ENCODE results near the gene TRPM2. TPM values are rescaled to one million over a fixed set of nuclear protein-coding genes. Genes with fewer than 3 reads are reported as not detected.

The TRPM2 gene
- total RNA-seq, 1 experiment from 2014 or later: not detected

DNA sequence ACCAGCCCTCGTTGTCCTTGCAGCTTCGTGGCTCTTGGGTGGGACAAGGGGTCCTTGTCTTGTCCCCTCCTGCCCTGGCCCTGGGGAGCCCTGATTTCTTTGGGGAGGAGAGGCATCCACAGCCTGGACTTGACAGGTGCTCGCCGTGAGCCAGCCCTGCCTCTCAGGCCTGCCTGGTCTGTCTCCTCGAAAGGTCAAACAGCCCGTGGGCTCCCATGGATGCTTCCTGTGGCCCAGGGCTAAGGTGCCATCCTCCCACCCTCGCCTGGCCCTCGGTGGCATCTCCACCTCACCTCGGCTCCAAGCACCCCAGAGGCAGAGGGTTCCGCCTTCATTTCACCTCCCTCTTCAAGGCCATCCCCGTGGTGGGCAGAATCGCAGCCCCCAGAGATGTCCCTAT is 110.9 kb downstream of the TRPM2 start:
- Histone ChIP-seq H3K4me1 (replicated peaks; ENCODE audit: insufficient read depth) (no peaks in the 10 kb centered on the region), H3F3A (ENCODE audit: insufficient read depth, low read depth) (no peaks in the 10 kb centered on the region), H2AFZ (no peak overlapping the region), H3K27ac (no peak overlapping the region), H3K9me3 (ENCODE audit: insufficient read depth, low read depth) (no peaks in the 10 kb centered on the region), H3K4me3 (no peak overlapping the region), H3K79me2 (ENCODE audit: low read depth) (no peaks in the 10 kb centered on the region), H3K4me2 (no peak overlapping the region), H3K36me3 (ENCODE audit: low read depth) (no peaks in the 10 kb centered on the region), H3K9me2 (ENCODE audit: insufficient read depth) (no peaks in the 10 kb centered on the region), H3K27me3 (ENCODE audit: insufficient read depth, low read depth) (peaks cover 50% of the 10 kb centered on the region), H4K20me1 (ENCODE audit: insufficient read depth) (no peaks in the 10 kb centered on the region)
- TF ChIP-seq EZH2 (IDR thresholded peaks at IDR 0.05; ENCODE audit: low read depth) (no peak), CTCF (conservative IDR thresholded peaks at IDR 0.05) (no peak)
- no peak for DNase-seq
- BruUV-seq (replicated peaks): no TSS peak
- ChIA-PET CTCF (no interaction called here), POLR2A (ENCODE audit: unreplicated experiment) (no interaction called here)
- intact Hi-C loops (cut with micrococcal nuclease; ENCODE audit: unreplicated experiment): no loop called here

DNA sequence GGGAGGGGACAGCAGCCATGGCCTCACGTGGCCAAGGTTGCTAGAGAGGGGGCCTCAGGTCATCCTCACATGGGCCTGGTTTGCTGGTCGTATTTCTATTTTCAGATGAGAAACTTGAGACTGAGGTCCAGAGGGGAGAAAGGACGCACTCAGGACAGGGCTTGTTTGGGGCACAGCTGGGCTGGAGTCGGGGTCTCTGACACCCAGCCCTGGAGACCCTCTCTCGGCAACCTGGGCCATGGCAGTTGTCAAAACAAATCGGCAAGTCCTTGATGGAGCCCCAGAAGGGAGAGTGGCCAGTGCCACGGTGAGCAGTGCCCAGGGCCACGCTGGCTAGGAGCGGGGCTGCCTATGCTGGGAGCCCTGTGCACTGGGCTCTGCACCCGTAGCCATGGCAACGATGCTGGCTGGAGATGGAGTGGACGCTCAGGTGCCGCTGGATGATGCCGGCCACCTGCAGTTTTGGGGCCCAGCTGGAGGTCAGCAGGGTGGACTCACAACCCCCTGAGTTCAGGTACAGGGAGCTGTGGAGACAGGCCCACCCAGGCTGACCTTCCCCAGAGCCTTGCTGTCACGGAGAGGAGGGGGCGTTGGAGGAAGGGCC is 113.0 kb downstream of the TRPM2 start:
- Histone ChIP-seq H3K9me2 (ENCODE audit: insufficient read depth) (no peaks in the 10 kb centered on the region), H3K4me2 (no peak overlapping the region), H4K20me1 (ENCODE audit: insufficient read depth) (no peaks in the 10 kb centered on the region), H3K79me2 (ENCODE audit: low read depth) (no peaks in the 10 kb centered on the region), H3K9me3 (ENCODE audit: insufficient read depth, low read depth) (no peaks in the 10 kb centered on the region), H3K27me3 (ENCODE audit: insufficient read depth, low read depth) (peaks cover 57% of the 10 kb centered on the region), H3F3A (ENCODE audit: insufficient read depth, low read depth) (no peaks in the 10 kb centered on the region), H3K4me3 (no peak overlapping the region), H3K36me3 (ENCODE audit: low read depth) (no peaks in the 10 kb centered on the region), H2AFZ (no peak overlapping the region), H3K4me1 (replicated peaks; ENCODE audit: insufficient read depth) (no peaks in the 10 kb centered on the region), H3K27ac (no peak overlapping the region)
- intact Hi-C loops (cut with micrococcal nuclease; ENCODE audit: unreplicated experiment): no loop called here
- ChIA-PET POLR2A (ENCODE audit: unreplicated experiment) (no interaction called here), CTCF (no interaction called here)
- no peak for DNase-seq
- BruUV-seq (replicated peaks): no TSS peak
- no peak for TF ChIP-seq CTCF (conservative IDR thresholded peaks at IDR 0.05)
- no peak for TF ChIP-seq EZH2 (IDR thresholded peaks at IDR 0.05; ENCODE audit: low read depth)

DNA sequence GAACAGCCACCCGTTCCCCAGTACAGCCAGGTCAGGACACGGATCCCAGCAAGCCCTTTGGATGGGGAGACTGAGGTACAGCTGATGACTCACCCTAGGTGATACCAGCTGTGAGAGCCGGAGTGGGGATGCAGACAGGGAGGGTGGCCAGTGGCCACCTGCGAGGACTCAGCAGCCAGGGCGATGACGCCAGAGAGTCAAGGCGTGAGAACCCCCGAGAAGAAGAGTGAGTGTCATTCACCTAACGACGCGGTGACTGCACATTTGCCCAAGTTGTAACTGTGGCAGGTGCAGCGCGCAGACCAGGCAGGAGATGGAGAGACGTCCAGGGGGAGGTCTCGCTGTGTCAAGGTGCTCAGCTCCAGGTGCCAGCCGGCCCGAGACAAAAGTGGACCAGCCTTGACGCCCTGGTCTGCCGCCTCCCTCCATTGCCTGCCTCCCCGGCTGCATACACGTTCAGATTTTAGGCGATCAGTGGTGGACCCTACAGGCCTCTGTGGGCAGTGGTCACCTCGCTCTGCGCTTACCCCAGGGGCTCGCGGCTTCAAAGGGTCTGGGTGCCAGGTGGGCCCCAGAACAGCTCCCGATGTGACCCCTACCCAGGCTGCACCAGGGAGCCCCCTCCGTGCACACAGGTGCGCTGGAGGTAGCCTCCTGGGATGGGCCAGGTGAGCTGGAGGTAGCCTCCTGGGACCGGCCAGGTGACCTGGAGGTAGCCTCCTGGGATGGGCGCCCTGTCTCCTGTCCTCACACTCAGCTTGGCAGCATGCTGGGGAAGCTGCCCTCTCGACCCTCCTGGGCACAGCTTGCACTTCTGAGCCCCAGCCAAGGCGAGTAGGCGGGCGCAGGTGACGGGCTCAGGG is 113.8 kb downstream of the TRPM2 start:
- Histone ChIP-seq H3K4me3 (no peak overlapping the region), H3K4me2 (no peak overlapping the region), H2AFZ (no peak overlapping the region), H4K20me1 (ENCODE audit: insufficient read depth) (no peaks in the 10 kb centered on the region), H3K9me3 (ENCODE audit: insufficient read depth, low read depth) (no peaks in the 10 kb centered on the region), H3K79me2 (ENCODE audit: low read depth) (no peaks in the 10 kb centered on the region), H3K36me3 (ENCODE audit: low read depth) (no peaks in the 10 kb centered on the region), H3K9me2 (ENCODE audit: insufficient read depth) (no peaks in the 10 kb centered on the region), H3K4me1 (replicated peaks; ENCODE audit: insufficient read depth) (no peaks in the 10 kb centered on the region), H3K27me3 (ENCODE audit: insufficient read depth, low read depth) (peaks cover 57% of the 10 kb centered on the region), H3F3A (ENCODE audit: insufficient read depth, low read depth) (no peaks in the 10 kb centered on the region), H3K27ac (no peak overlapping the region)
- TF ChIP-seq CTCF (conservative IDR thresholded peaks at IDR 0.05): no peak
- TF ChIP-seq EZH2 (IDR thresholded peaks at IDR 0.05; ENCODE audit: low read depth): no peak
- CTCF ChIA-PET: no interaction called here
- intact Hi-C loops (cut with micrococcal nuclease; ENCODE audit: unreplicated experiment): no loop called here
- POLR2A ChIA-PET (ENCODE audit: unreplicated experiment): no interaction called here
- BruUV-seq (replicated peaks): no TSS peak
- DNase-seq: no peak
